ENCODE data around the gene MTG2. TPM values are rescaled to one million over a fixed set of nuclear protein-coding genes. Genes with fewer than 3 reads are reported as not detected.

MTG2 gene
- total and polyA plus RNA-seq, 2 of the 8 experiments (the other 6 are each of a cell fraction or from before 2014, with no cell fraction given) = 14.4 to 22.8 TPM

DNA sequence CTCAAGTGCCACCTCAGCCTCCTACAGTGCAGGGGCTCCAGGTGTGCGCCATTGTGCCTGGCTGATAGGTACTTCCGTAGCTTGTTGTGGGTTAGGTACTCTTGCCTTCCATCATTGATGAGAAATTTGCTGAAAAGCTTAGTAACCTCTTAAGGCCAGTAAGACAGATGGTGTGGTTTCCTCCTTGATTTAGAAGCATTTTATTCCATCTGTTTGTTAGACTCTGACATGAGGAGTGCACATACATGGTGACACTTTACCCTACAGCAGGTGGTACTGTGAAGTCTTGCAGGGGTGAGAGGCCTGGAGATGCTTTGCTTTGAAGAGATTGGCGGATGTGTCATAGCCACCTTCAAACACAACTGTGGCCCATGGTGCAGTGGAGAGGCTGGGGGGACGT lies 14.8 kb upstream of the MTG2 start:
- H3K27ac ChIP-seq (ENCODE audit: low read depth, low read length) = no peak overlapping the region
- no peak overlapping the region for H4K91ac ChIP-seq (replicated peaks; ENCODE audit: insufficient read length, low read length)
- H3K9ac ChIP-seq (replicated peaks in 1 of 4; ENCODE audit: extremely low read depth in 1 of 4, low read depth in 3 of 4, low read length in 3 of 4) = no peak overlapping the region
- H3K23me2 ChIP-seq (ENCODE audit: low read depth, low read length) = no peaks in the 10 kb centered on the region
- WGBS, 2 experiments (ENCODE audit: extremely low coverage in 1 of 2, insufficient coverage in 1 of 2, insufficient read length in 1 of 2, insufficient replicate concordance in 2 of 2, low coverage in 1 of 2, low lambda C conversion rate in 2 of 2, missing lambda C conversion rate in 1 of 2) = 94% methylated on average over 4 of the region's 4 CpGs; no CpG with 5 or more reads in 1 of the 2 experiments
- no peak overlapping the region for H3K23ac ChIP-seq (ENCODE audit: insufficient read length)
- H3K79me1 ChIP-seq (ENCODE audit: low read depth, low read length) = no peaks in the 10 kb centered on the region
- H3K36me3 ChIP-seq (ENCODE audit: control insufficient read depth in 2 of 4, insufficient read depth in 4 of 4, low read length in 3 of 4) = peaks cover 8 to 42% (median 23%) of the 10 kb centered on the region in 4 experiments
- DNase-seq (ENCODE audit: low read depth in 1 of 2, low spot score in 2 of 2) = no peak
- no peak overlapping the region for H3K4ac ChIP-seq (replicated peaks; ENCODE audit: insufficient read length, low read depth, low read length)
- no peak overlapping the region for H2BK12ac ChIP-seq (ENCODE audit: low read depth, low read length)
- H2AK5ac ChIP-seq (ENCODE audit: low read depth, low read length) = no peak overlapping the region
- no peak overlapping the region for H2BK120ac ChIP-seq (replicated peaks; ENCODE audit: low read depth, low read length)
- no peak overlapping the region for H2BK20ac ChIP-seq (ENCODE audit: low read length)
- no peak overlapping the region for H2BK15ac ChIP-seq (ENCODE audit: low read length)
- no peak overlapping the region for H3K56ac ChIP-seq (replicated peaks; ENCODE audit: insufficient read length, low read depth, low read length)
- no peak overlapping the region for H3K4me3 ChIP-seq (ENCODE audit: extremely low read depth in 1 of 4, insufficient read depth in 2 of 4, low read depth in 3 of 4, low read length in 4 of 4)
- no peak overlapping the region for H3K18ac ChIP-seq (ENCODE audit: extremely low read depth, low read length)
- ChIA-PET POLR2A (ENCODE audit: partially characterized antibody) (no interaction called here), CTCF (ENCODE audit: partially characterized antibody) (interaction anchor here (3.2 kb wide), 1 partner anchor 11 kb away, joined by 16 read pairs; no protein-coding TSS in a partner anchor)
- no peak overlapping the region for H2AFZ ChIP-seq (ENCODE audit: low read length)
- no peaks in the 10 kb centered on the region for H3K27me3 ChIP-seq (replicated peaks in 1 of 4; ENCODE audit: control insufficient read depth in 3 of 4, extremely low read depth in 1 of 4, insufficient read depth in 3 of 4, low read length in 3 of 4)
- no peak overlapping the region for H3K4me2 ChIP-seq (ENCODE audit: insufficient read depth in 1 of 2, low read depth in 2 of 2, low read length in 2 of 2)
- no peaks in the 10 kb centered on the region for H3K79me2 ChIP-seq (ENCODE audit: control insufficient read depth in 1 of 2, insufficient read depth in 2 of 2, low read length in 2 of 2)
- no peak overlapping the region for H2BK5ac ChIP-seq (ENCODE audit: low read depth, low read length)
- H3K4me1 ChIP-seq (replicated peaks in 1 of 4; ENCODE audit: control insufficient read depth in 3 of 4, insufficient read depth in 4 of 4, low read length in 3 of 4) = no peaks in the 10 kb centered on the region
- H3K14ac ChIP-seq (ENCODE audit: insufficient read length) = no peak overlapping the region
- no peak overlapping the region for H4K8ac ChIP-seq (ENCODE audit: extremely low read depth, insufficient read depth, low read length)
- FAIRE-seq = no peak
- no peaks in the 10 kb centered on the region for H3K9me3 ChIP-seq (ENCODE audit: insufficient read depth in 2 of 2, low read depth in 1 of 2, low read length in 1 of 2)
- no peak overlapping the region for H4K5ac ChIP-seq (ENCODE audit: insufficient read length, low read depth, low read length)
- peaks cover 4 to 16% of the 10 kb centered on the region in 2 experiments for H4K20me1 ChIP-seq (replicated peaks in 1 of 2; ENCODE audit: control insufficient read depth in 1 of 2, insufficient read depth in 2 of 2, low read length in 2 of 2)
- TF ChIP-seq SP1 (IDR thresholded peaks at IDR 0.05; ENCODE audit: low read depth, low read length) (no peak), POU5F1 (IDR thresholded peaks at IDR 0.05; ENCODE audit: low read depth, low read length) (no peak), POLR2A (IDR thresholded peaks at IDR 0.05; ENCODE audit: control extremely low read depth in 1 of 2, low read depth in 2 of 2, low read length in 2 of 2) (no peak), JUN (IDR thresholded peaks at IDR 0.05; ENCODE audit: low read depth, low read length) (no peak), EZH2 (IDR thresholded peaks at IDR 0.05; ENCODE audit: low read depth, low read length, severe bottlenecking) (no peak), EGR1 (IDR thresholded peaks at IDR 0.05; ENCODE audit: borderline replicate concordance, low read depth, low read length) (no peak), TBP (IDR thresholded peaks at IDR 0.05; ENCODE audit: low read depth, low read length) (no peak), RNF2 (IDR thresholded peaks at IDR 0.05; ENCODE audit: borderline replicate concordance, low read depth, low read length, missing control alignments, poor library complexity, severe bottlenecking) (no peak), TCF12 (IDR thresholded peaks at IDR 0.05; ENCODE audit: low read depth, low read length) (no peak)
- TF ChIP-seq, protein P1, sequence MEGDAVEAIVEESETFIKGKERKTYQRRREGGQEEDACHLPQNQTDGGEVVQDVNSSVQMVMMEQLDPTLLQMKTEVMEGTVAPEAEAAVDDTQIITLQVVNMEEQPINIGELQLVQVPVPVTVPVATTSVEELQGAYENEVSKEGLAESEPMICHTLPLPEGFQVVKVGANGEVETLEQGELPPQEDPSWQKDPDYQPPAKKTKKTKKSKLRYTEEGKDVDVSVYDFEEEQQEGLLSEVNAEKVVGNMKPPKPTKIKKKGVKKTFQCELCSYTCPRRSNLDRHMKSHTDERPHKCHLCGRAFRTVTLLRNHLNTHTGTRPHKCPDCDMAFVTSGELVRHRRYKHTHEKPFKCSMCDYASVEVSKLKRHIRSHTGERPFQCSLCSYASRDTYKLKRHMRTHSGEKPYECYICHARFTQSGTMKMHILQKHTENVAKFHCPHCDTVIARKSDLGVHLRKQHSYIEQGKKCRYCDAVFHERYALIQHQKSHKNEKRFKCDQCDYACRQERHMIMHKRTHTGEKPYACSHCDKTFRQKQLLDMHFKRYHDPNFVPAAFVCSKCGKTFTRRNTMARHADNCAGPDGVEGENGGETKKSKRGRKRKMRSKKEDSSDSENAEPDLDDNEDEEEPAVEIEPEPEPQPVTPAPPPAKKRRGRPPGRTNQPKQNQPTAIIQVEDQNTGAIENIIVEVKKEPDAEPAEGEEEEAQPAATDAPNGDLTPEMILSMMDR (IDR thresholded peaks at IDR 0.05; ENCODE audit: control extremely low read depth in 1 of 3, insufficient read depth in 1 of 3, low read depth in 1 of 3, low read length in 3 of 3) = no peak
- TF ChIP-seq, protein P2, sequence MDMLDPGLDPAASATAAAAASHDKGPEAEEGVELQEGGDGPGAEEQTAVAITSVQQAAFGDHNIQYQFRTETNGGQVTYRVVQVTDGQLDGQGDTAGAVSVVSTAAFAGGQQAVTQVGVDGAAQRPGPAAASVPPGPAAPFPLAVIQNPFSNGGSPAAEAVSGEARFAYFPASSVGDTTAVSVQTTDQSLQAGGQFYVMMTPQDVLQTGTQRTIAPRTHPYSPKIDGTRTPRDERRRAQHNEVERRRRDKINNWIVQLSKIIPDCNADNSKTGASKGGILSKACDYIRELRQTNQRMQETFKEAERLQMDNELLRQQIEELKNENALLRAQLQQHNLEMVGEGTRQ (IDR thresholded peaks at IDR 0.05; ENCODE audit: low read length) = no peak
